ELF-1 (cell line): ENCODE results near the gene ZBTB17.
"Not testable (repeated sequence)": the region's sequence is repeated elsewhere in the genome, so short reads cannot be mapped to it uniquely, and the experiment has no call there.

Source experiments
- DNase-seq: peaks from one replicate; pipeline ENCODE4 v3.0.0-alpha.2; 2016; ENCODE audit warnings: low read depth, low spot score

Gene ZBTB17

GRCh38 chr1:15896841-15897610 lies 78.9 kb downstream of the ZBTB17 start:
- DNase-seq, result not testable (repeated sequence)

- no peak for DNase-seq
These were observed 80.7 kb downstream of the ZBTB17 start for GRCh38 chr1:15895233-15895632.

GRCh38 chr1:15892857-15893599 lies 82.9 kb downstream of the ZBTB17 start:
- not testable (repeated sequence) for DNase-seq
